Adrenal gland (tissue), 12 donors: ENCODE results near the gene FRY. TPM values are rescaled to one million over a fixed set of nuclear protein-coding genes. Genes with fewer than 3 reads are reported as not detected.

Experiments used
- DNase-seq, 7 donors: peaks; one replicate each; pipeline ENCODE4 v3.0.0-alpha.2; 2019 to 2020
- H3K27ac ChIP-seq, 5 donors: fragments of 200-600 bp; sonication (generic) in 4 of 5; 1 replicate in 3 of 5; 2 replicates in 2 of 5; pipeline versions ENCODE4 v1.5.1 to v1.8.0; 2016 to 2020; ENCODE audit warnings: mild to moderate bottlenecking in 1 of 5
- H3K27me3 ChIP-seq: fragments of 200-600 bp; 2 replicates; pipeline ENCODE4 v1.8.0; 2021
- H3K36me3 ChIP-seq, 2 donors: fragments of 200-600 bp; replicated peaks in 1 of 2; 1 replicate in 1 of 2; 2 replicates in 1 of 2; pipeline versions ENCODE4 v1.5.1 to v1.8.0; 2018 to 2022
- H3K4me1 ChIP-seq, 2 donors: fragments of 200-600 bp; replicated peaks in 1 of 2; 1 replicate in 1 of 2; 2 replicates in 1 of 2; pipeline versions ENCODE4 v1.5.1 to v1.8.0; 2018 to 2021
- H3K4me3 ChIP-seq, 4 donors: fragments of 200-600 bp; sonication (generic) in 3 of 4; one replicate each; pipeline ENCODE4 v1.5.1; 2016 to 2018
- H3K9me3 ChIP-seq, 3 donors: fragments of 200-600 bp; sonication (generic) in 1 of 3; replicated peaks in 1 of 3; 1 replicate in 2 of 3; 2 replicates in 1 of 3; pipeline versions ENCODE4 v1.5.1 to v1.8.0; 2016 to 2021
- POLR2A ChIP-seq, 2 donors: fragments of 450-650 bp; IDR thresholded peaks; one replicate each; pipeline ENCODE4 v1.6.1; 2017; ENCODE audit warnings: antibody characterized with exemption in 2 of 2, mild to moderate bottlenecking in 2 of 2, moderate library complexity in 1 of 2
- WGBS, 4 donors: extraction: QIAGEN DNeasy Blood & Tissue Kit in 2 of 4; methylation state at CpG; one replicate each; pipeline versions ENCODE4 v1.1.5 to v1.1.7; 2013 to 2017; 5-methylcytosine and 5-hydroxymethylcytosine counted together
- intact Hi-C, 2 donors: fragments of 100-400 bp; cut with DNase I; formaldehyde crosslinking; loops; one replicate each; pipeline versions ENCODE4 v1.14.1 to v1.15.0; 2022 to 2023
- polyA plus RNA-seq, 3 donors: library from polyadenylated mRNA; stranded (reverse); fragments of 200-250 nt in 2 of 3; fragments of 350-450 nt in 1 of 3; fragmentation: Illumina TruSeq in 1 of 3; extraction: RNeasy Lipid Tissue Mini Kit (QIAGEN cat#74804) in 1 of 3; gene quantifications; one replicate each; pipeline ENCODE4 v1.2.3, GENCODE V29; 2013 to 2014
- total RNA-seq, 9 donors: library from RNA; depleted of rRNA in 4 of 9; stranded (reverse); fragments of >200 nt in 4 of 9; fragments of 120-200 nt in 1 of 9; fragmentation: NEBNext Ultra II Directional in 1 of 9; extraction: Animal tissue kit (Norgen Biotek cat#: 25700) in 1 of 9; gene quantifications; one replicate each; pipeline versions ENCODE4 v1.1.0 to v1.2.4, GENCODE V29; 2013 to 2023
- TF ChIP-seq, protein P1 (sequence below), 6 experiments: fragments of 450-650 bp in 4 of 6; fragments of 200-600 bp in 2 of 6; sonication (generic) in 1 of 6; IDR thresholded peaks; 1 replicate in 5 of 6; 2 replicates in 1 of 6; pipeline versions ENCODE4 v1.5.1 to v1.8.0; 2016 to 2021; ENCODE audit warnings: antibody characterized with exemption in 6 of 6, mild to moderate bottlenecking in 2 of 6, moderate library complexity in 1 of 6
- donor health status: healthy with polysubstance abuse.
- donor health status: Bipolar disorder and iron deficiency.
- donor health status: DM: yes; HTN: yes; CAD: no.
- donor health status: DM: no; HTN: no; CAD: no.
- donor health status: DM: no; HTN: no; CAD: no.
- donor health status: DM: yes; HTN: yes; CAD: no.

Gene FRY
- total and polyA plus RNA-seq, 12 donors = 1.5 to 17.2 (median 7.3) TPM

DNA sequence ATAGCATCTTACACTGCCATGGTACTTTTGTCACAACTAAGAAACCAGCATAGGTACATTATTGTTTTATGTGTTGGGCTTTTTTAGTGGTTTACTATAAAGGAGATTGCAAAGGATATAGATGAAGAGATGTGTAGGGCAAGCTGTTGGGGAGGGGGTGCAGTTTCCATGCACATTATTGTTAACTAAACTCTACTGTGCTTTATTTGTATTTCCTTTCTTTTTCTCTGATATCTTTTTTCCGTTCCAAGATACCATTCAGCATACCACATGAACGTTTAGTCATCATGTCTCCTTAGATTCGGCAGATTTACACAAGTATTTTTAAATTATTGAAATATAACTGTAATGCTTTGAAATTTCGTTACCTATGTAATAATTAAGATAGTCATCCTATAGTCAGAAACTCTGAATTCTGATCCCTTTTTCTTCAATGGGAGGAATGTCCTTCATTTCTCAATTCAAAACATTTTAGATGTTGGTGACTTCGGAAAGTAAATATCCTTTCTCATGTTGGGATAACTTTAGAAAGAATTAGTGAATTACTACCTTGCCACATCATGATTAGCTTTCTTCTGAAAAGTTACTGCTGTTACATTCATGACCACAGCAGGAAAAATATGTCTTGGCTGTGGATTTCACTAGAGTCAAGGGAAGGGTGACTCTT lies 82.8 kb downstream of the FRY start:
- Histone ChIP-seq H3K4me3 (no peak overlapping the region), H3K9me3 (no peaks in the 10 kb centered on the region), H3K36me3 (no peaks in the 10 kb centered on the region), H3K27ac (no peak overlapping the region), H3K27me3 (no peaks in the 10 kb centered on the region), H3K4me1 (peaks cover 0 to 16% of the 10 kb centered on the region in 2 donors)
- DNase-seq = no peak
- WGBS, 4 donors = 69 to 78% (median 74%) methylated on average over 5 of the region's 5 CpGs
- TF ChIP-seq, protein P1, sequence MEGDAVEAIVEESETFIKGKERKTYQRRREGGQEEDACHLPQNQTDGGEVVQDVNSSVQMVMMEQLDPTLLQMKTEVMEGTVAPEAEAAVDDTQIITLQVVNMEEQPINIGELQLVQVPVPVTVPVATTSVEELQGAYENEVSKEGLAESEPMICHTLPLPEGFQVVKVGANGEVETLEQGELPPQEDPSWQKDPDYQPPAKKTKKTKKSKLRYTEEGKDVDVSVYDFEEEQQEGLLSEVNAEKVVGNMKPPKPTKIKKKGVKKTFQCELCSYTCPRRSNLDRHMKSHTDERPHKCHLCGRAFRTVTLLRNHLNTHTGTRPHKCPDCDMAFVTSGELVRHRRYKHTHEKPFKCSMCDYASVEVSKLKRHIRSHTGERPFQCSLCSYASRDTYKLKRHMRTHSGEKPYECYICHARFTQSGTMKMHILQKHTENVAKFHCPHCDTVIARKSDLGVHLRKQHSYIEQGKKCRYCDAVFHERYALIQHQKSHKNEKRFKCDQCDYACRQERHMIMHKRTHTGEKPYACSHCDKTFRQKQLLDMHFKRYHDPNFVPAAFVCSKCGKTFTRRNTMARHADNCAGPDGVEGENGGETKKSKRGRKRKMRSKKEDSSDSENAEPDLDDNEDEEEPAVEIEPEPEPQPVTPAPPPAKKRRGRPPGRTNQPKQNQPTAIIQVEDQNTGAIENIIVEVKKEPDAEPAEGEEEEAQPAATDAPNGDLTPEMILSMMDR (IDR thresholded peaks at IDR 0.05) = no peak
- no peak for TF ChIP-seq POLR2A (IDR thresholded peaks at IDR 0.05)
- intact Hi-C loops = no loop called here

DNA sequence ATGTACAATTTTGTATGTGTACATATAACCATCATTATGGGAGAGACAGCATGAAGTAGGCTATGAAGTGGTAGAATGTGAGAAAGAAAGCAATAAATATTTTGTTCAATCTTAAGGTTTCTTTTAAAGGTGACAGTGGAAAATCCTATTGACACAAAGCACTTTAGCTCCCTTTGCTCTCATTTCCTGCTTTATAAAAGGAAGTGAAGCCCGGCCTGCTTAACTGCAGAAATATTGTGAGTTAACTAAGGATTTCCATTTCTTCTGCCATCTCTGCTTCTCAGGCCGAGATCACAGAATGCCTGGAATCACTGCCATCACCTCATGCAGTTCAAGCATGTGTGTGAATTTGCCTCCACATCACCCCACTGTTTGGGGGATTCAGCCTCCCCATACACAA lies 83.5 kb downstream of the FRY start:
- H3K36me3 ChIP-seq = no peaks in the 10 kb centered on the region
- 54 to 78% (median 68%) methylated on average over 2 of the region's 2 CpGs for WGBS, 4 donors
- intact Hi-C loops = no loop called here
- peaks cover 0 to 16% of the 10 kb centered on the region in 2 donors for H3K4me1 ChIP-seq
- H3K27me3 ChIP-seq = no peaks in the 10 kb centered on the region
- no peak overlapping the region for H3K27ac ChIP-seq
- DNase-seq = no peak
- H3K9me3 ChIP-seq = no peaks in the 10 kb centered on the region
- H3K4me3 ChIP-seq = no peak overlapping the region
- TF ChIP-seq, protein P1 (IDR thresholded peaks at IDR 0.05) = no peak
- TF ChIP-seq POLR2A (IDR thresholded peaks at IDR 0.05) = no peak

DNA sequence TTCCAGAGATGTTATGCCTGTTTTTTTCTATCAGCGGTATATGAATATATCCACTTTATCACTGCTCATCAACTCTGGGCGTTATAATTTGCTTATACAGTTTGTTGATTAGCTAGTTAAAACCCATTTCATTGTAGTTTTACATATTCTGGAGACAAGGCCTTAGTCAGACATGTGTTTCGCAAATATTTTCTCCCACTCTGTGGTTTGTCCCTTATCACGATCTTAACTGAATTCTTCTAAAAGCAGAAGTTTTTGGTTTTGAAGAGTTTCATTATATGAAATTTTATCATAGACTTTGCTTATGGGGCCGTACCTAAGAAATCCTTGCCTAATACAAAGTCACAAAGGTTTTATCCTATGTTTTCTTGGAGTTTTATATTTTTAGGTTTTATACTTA lies 84.6 kb downstream of the FRY start:
- H3K9me3 ChIP-seq = no peaks in the 10 kb centered on the region
- no peak overlapping the region for H3K4me3 ChIP-seq
- TF ChIP-seq, protein P1 (IDR thresholded peaks at IDR 0.05) = no peak
- no peaks in the 10 kb centered on the region for H3K36me3 ChIP-seq
- H3K27ac ChIP-seq = no peak overlapping the region
- intact Hi-C loops = no loop called here
- no peak for DNase-seq
- H3K4me1 ChIP-seq = peaks cover 0 to 16% of the 10 kb centered on the region in 2 donors
- no peaks in the 10 kb centered on the region for H3K27me3 ChIP-seq
- WGBS, 4 donors = 73 to 87% (median 79%) methylated on average over 5 of the region's 5 CpGs

DNA sequence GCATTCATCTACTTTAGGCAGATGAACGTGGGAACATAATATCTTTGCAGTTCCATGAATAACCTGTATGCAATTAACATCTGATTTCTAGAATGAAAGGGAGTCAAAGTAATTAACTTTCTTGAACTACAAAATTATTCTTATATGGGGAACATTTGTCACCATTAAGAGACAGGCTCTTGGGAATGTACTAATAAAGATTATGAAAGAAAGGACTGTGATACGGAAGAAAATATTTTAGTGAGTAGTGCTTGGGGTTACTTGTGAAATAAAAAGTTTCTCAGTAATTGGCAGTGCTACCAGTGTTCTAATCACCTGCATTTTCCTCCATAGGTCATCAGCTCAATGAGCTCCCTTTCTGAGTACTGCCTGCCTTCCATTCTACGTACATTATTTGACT lies 85.4 kb downstream of the FRY start:
- H3K9me3 ChIP-seq = no peaks in the 10 kb centered on the region

More for the DNA sequence above, 85.4 kb downstream of the FRY start:
- no peak for DNase-seq
- WGBS, 4 donors = 60 to 72% (median 68%) methylated on average over 3 of the region's 3 CpGs
- no peaks in the 10 kb centered on the region for H3K36me3 ChIP-seq
- no peaks in the 10 kb centered on the region for H3K27me3 ChIP-seq
- TF ChIP-seq, protein P1 (IDR thresholded peaks at IDR 0.05) = no peak
- TF ChIP-seq POLR2A (IDR thresholded peaks at IDR 0.05) = no peak
- peak overlapping the region in 3 of 5 donors; percentile 27 to 47 (median 44) for H3K27ac ChIP-seq
- intact Hi-C loops = no loop called here
- H3K4me1 ChIP-seq = peaks cover 0 to 16% of the 10 kb centered on the region in 2 donors
- H3K4me3 ChIP-seq = no peak overlapping the region
